ENCODE data around the gene RNU6-1.

The RNU6-1 gene

GRCh38 chr15:67822537-67823313 lies 17.1 kb downstream of the RNU6-1 start:
- no peak overlapping the region for H3K4me3 ChIP-seq (ENCODE audit: low read depth, low read length)

GRCh38 chr15:67821784-67822440 lies 17.9 kb downstream of the RNU6-1 start:
- H3K4me3 ChIP-seq (ENCODE audit: low read depth, low read length) = no peak overlapping the region

- no peak overlapping the region for H3K4me3 ChIP-seq (ENCODE audit: low read depth, low read length)
Measured at GRCh38 chr15:67820992-67821783, 18.7 kb downstream of the RNU6-1 start.

- H3K4me3 ChIP-seq (ENCODE audit: low read depth, low read length) = no peak overlapping the region
Measured at GRCh38 chr15:67820122-67820991, 19.5 kb downstream of the RNU6-1 start.

DNA sequence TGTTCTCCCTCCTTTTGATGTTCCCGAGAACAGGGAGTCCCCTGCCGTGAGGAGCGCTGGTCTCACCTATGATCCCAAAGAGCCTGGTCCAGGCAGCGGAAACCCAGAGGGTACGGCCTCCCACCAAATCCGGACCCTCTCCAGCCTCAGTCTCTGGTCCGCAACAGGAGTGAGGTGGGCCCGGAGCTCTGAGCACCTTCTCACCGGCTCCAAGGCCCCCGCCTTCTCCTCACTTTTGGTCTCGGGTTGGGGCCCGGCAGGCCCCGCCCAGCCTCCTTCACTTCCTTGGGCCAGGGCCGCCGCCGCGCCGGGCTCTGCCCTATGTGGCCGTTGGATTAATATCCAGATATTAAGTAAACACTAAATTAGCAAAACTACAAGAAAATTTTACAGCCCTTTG lies 20.2 kb downstream of the RNU6-1 start:
- no peak overlapping the region for H3K4me3 ChIP-seq (ENCODE audit: low read depth, low read length)

DNA sequence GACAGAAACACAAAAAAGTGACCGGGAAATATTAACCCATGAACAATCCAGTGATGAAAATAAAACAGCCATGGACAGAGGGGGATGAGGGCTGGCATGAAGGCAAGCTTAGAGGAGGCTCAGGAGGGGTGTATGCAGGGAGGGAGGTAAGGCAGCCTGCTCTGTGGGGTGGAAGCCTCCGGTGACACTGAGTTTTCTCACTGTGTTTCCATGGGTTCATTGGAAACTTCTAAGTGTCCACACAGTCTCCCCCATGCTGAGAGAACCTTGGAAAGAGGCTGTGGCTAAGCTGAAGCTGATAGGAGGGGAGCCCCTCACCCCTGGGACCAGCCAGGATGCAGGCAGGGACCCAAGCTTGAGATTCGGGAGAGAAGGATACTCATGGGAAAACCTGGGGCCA lies 21.4 kb downstream of the RNU6-1 start:
- no peak overlapping the region for H3K4me3 ChIP-seq (ENCODE audit: low read depth, low read length)

DNA sequence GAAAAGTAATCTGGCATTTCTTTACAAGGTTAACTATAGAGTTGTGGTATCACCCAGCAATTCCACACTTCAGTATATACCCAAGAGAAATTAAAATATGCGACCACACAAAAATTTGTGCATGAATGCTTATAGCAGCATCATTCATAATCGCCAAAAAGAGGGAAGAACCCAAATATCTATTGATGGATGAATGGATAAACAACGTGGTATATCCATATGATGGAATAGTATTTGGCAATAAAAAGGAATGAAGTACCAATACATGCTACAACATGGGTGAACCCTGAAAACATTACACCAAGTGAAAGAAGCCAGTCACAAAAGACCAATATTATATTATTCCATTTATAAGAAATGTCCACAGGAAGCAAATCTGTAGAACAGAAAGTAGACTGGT lies 23.2 kb downstream of the RNU6-1 start:
- H3K4me3 ChIP-seq (ENCODE audit: low read depth, low read length) = no peak overlapping the region

GRCh38 chr15:67815036-67815592 lies 24.7 kb downstream of the RNU6-1 start:
- no peak overlapping the region for H3K4me3 ChIP-seq (ENCODE audit: low read depth, low read length)

DNA sequence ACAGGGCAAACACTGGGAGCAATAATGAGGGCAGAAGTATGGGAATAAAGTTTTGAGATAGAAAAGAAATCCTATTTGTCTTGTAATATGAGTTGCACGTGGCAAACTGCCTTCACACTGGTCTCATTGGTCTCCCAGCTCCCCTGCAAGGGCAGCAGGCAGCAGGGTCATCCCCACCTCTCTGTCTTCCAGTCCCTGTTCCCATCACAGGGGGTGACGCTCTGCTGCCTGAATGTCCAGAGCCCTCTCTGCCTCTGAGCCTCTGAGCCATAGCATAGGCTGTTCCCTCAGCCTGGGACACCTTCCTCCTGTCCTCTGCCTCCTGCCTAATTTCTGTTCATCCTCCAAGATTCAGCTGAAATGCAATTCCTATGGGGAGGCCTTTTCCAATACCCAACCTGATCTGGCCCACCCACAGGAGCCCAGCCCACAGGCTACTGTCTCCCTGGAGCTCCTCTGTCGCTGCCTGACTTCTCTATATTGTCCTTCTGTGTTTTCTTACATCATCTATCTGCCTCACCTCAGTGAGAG lies 26.7 kb downstream of the RNU6-1 start:
- H3K4me3 ChIP-seq (ENCODE audit: low read depth, low read length) = no peak overlapping the region

- H3K4me3 ChIP-seq (ENCODE audit: low read depth, low read length) = no peak overlapping the region
Measured at GRCh38 chr15:67812241-67812644, 27.6 kb downstream of the RNU6-1 start.

DNA sequence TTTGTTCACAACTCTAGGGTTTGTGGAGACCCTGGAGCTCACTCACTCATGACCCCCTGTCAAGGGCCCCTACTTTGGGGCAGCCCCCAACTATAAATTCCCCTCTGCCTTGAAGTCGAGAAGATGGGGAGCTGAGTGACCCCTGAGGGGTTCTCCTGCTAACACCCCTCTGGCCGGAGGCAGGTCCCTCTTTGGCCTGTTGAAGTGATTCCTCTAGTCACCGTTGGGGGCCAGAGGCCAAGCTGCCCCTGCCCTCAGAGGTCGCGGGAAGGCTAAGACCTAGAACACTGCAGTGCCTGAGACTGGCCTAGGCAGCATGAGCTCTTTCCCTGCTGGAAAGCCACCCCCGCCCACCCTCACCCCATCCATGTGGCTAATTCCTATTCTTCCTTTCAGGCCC lies 30.0 kb downstream of the RNU6-1 start:
- H3K4me3 ChIP-seq (ENCODE audit: low read depth, low read length) = no peak overlapping the region

DNA sequence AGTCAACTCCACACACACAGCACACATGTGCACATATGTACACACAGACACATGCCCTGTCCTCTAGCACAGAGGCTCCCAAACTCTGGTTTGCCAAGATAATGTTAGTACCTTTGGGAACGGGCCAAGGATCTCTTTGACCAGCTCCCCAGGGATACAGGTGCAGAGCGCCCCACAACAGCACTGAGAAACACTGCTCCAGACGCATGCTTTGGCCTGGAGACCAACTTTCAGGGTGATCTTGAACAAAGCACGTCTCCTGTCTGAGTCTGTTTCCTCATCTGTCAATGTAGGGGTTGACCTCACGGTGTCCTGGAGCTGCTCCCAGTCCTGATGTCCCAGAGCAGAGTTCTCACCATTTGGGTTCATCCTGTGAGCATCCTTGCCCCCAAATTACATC lies 30.4 kb downstream of the RNU6-1 start:
- no peak overlapping the region for H3K4me3 ChIP-seq (ENCODE audit: low read depth, low read length)

GRCh38 chr15:67808821-67809220 lies 31.0 kb downstream of the RNU6-1 start:
- no peak overlapping the region for H3K4me3 ChIP-seq (ENCODE audit: low read depth, low read length)

GRCh38 chr15:67807836-67808235 lies 32.0 kb downstream of the RNU6-1 start:
- no peak overlapping the region for H3K4me3 ChIP-seq (ENCODE audit: low read depth, low read length)

GRCh38 chr15:67807141-67807540 lies 32.7 kb downstream of the RNU6-1 start:
- no peak overlapping the region for H3K4me3 ChIP-seq (ENCODE audit: low read depth, low read length)

DNA sequence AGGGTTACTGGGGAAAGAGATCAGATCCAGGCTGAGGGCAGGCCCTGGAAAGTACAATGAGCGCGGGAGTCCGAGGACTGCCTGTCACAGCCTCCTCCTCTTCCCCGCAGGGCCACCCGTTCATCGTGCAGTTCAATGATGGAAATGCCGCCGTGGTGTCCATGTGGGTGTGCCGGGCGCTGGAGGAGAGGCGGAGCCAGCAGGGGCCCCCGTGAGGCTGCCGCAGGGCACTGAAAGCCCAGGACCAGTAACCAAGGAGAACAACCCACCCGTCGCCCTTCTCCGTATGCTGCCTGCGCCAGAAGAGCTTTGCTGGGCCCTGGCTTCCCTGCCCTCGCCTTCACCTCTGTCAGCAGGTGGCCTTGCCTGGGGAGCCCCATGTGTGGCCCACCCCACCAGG lies 33.3 kb downstream of the RNU6-1 start:
- no peak overlapping the region for H3K4me3 ChIP-seq (ENCODE audit: low read depth, low read length)

DNA sequence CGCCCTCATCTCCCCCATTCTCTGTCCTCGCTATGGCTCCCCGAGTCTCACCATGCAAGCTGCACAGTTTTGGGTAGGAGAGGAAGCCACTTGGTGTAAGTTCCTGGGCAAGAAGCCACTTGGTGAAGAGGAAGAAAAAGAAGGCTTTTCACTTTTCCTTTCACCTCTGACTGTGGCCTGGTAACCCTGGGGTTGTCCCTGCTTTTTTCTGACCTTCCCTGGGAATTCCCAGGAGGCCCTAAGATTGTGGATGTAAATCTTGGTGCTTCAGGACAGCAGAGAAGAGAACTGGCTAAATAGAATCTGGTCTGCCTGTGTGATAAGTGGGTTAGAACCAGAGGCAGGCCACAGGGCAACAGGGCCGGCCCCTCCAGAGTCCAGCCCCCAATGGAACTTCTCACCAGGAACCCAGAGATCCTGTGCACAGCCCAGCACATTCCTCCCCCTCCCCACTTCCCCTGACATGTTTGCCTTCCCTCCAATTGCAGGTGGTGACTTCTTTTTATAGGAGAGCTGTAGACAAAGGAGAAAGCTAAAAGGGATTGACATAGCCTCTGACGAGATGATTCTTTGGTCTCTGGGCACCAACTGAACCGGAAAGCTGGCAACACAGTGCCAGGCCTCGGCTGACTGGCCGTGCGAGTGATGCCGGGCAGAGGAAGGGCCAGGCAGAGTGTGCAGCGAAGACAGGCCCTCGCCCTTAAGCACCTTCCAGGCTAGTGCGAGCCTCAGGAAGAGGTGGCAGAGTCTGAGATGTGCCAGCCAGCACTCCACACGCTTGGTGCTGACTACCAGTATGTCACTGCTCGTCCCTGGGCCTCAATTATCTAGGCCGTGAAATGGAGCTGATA lies 34.0 kb downstream of the RNU6-1 start:
- H3K4me3 ChIP-seq (ENCODE audit: low read depth, low read length) = no peak overlapping the region

DNA sequence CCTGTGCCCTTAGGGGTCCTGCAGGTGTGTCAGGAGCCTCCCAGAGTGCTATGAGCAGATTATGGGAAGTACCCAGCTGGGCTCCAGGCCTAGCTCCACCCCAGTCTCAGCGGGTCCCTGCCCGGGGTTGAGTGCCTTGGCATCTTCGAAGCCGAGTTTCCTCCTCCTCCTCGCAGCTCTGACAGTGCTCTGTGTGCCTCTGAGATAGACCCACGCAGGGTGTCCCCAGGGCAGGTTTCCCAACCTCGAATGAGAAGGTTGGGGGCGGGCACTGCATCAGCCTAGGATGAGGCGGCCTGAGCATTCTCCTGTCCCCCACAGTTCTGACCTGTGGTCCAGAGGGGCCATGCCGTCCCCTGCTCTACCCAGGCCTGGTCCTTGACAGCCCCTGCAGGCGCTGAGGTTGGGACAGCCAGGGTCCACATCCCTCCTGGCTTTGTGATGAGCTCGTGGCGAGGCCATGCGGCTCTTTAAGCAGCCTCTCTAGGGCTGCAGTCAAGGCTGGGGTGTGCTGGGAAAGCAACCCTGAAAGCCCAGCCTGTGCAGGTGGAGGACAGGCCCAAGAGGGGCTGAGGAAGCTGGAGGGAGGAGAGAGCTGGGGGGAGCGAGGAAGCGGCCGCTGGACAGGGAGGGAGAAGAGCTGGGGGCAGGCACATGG lies 34.7 kb downstream of the RNU6-1 start:
- no peak overlapping the region for H3K4me3 ChIP-seq (ENCODE audit: low read depth, low read length)

Measured in iPS-11a (cell line).